ENCODE data around the gene TBCK. TPM values are rescaled to one million over a fixed set of nuclear protein-coding genes. Genes with fewer than 3 reads are reported as not detected.

The TBCK gene
- total RNA-seq, 1 experiment from 2014 or later: 25.5 TPM

- H3K9me3 ChIP-seq (ENCODE audit: low read depth, low read length, poor library complexity, severe bottlenecking): no peaks in the 10 kb centered on the region
- TF ChIP-seq CTCF (conservative IDR thresholded peaks at IDR 0.05; ENCODE audit: low read depth, low read length) (peak; percentile 72), EZH2 (IDR thresholded peaks at IDR 0.05; ENCODE audit: borderline replicate concordance, low read depth, low read length, poor library complexity, severe bottlenecking) (no peak)
- peaks cover 13% of the 10 kb centered on the region for H3K4me1 ChIP-seq (ENCODE audit: insufficient read depth, low read length, poor library complexity, severe bottlenecking)
- H3K27me3 ChIP-seq (replicated peaks; ENCODE audit: insufficient read depth, low read depth, low read length, poor library complexity): no peaks in the 10 kb centered on the region
- CTCF ChIA-PET: interaction anchor here (0.6 to 1.2 kb wide), 5 partner anchors 62 to 768 kb away, joined by 3 to 4 read pairs (median 4); no protein-coding TSS in a partner anchor
- H3K4me3 ChIP-seq (ENCODE audit: low read depth, low read length, poor library complexity, severe bottlenecking): no peak overlapping the region
- intact Hi-C loops (cut with micrococcal nuclease; ENCODE audit: unreplicated experiment): loop anchor here (2.0 to 10.0 kb wide), 5 partner anchors 101 to 1111 kb away; partner anchors contain the start of gene GIMD1
- POLR2A ChIA-PET (ENCODE audit: low non-redundant PET): interaction anchor here (0.5 to 0.6 kb wide), 2 partner anchors 10 to 65 kb away, joined by 3 read pairs; no protein-coding TSS in a partner anchor
- peak; percentile 79 for DNase-seq (ENCODE audit: low spot score)
- no peak overlapping the region for H3K27ac ChIP-seq (ENCODE audit: low read depth, low read length, poor library complexity, severe bottlenecking)
- H3K36me3 ChIP-seq (ENCODE audit: insufficient read depth, low read length, poor library complexity, severe bottlenecking): no peaks in the 10 kb centered on the region
- no TSS peak for BruUV-seq (replicated peaks)
Observed at GRCh38 chr4:106266201-106266600, 49.8 kb downstream of the TBCK start.

- BruUV-seq (replicated peaks): no TSS peak
- no peaks in the 10 kb centered on the region for H3K36me3 ChIP-seq (ENCODE audit: insufficient read depth, low read length, poor library complexity, severe bottlenecking)
- ChIA-PET CTCF (no interaction called here), POLR2A (ENCODE audit: low non-redundant PET) (no interaction called here)
- TF ChIP-seq EZH2 (IDR thresholded peaks at IDR 0.05; ENCODE audit: borderline replicate concordance, low read depth, low read length, poor library complexity, severe bottlenecking) (no peak), CTCF (conservative IDR thresholded peaks at IDR 0.05; ENCODE audit: low read depth, low read length) (no peak)
- intact Hi-C loops (cut with micrococcal nuclease; ENCODE audit: unreplicated experiment): loop anchor here (10.0 kb wide), 1 partner anchor 550 kb away; no protein-coding TSS in a partner anchor
- H3K9me3 ChIP-seq (ENCODE audit: low read depth, low read length, poor library complexity, severe bottlenecking): no peaks in the 10 kb centered on the region
- no peak overlapping the region for H3K4me3 ChIP-seq (ENCODE audit: low read depth, low read length, poor library complexity, severe bottlenecking)
- H3K4me1 ChIP-seq (ENCODE audit: insufficient read depth, low read length, poor library complexity, severe bottlenecking): peaks cover 15% of the 10 kb centered on the region
- no peak overlapping the region for H3K27ac ChIP-seq (ENCODE audit: low read depth, low read length, poor library complexity, severe bottlenecking)
- no peaks in the 10 kb centered on the region for H3K27me3 ChIP-seq (replicated peaks; ENCODE audit: insufficient read depth, low read depth, low read length, poor library complexity)
- peak; percentile 39 for DNase-seq (ENCODE audit: low spot score)
Observed at GRCh38 chr4:106264331-106264728, 51.7 kb downstream of the TBCK start.

GRCh38 chr4:106263594-106264330 is 52.2 kb downstream of the TBCK start:
- peaks cover 15% of the 10 kb centered on the region for H3K4me1 ChIP-seq (ENCODE audit: insufficient read depth, low read length, poor library complexity, severe bottlenecking)
- H3K27ac ChIP-seq (ENCODE audit: low read depth, low read length, poor library complexity, severe bottlenecking): no peak overlapping the region
- POLR2A ChIA-PET (ENCODE audit: low non-redundant PET): no interaction called here
- intact Hi-C loops (cut with micrococcal nuclease; ENCODE audit: unreplicated experiment): loop anchor here (10.0 kb wide), 1 partner anchor 551 kb away; no protein-coding TSS in a partner anchor
- no peaks in the 10 kb centered on the region for H3K9me3 ChIP-seq (ENCODE audit: low read depth, low read length, poor library complexity, severe bottlenecking)
- no peak overlapping the region for H3K4me3 ChIP-seq (ENCODE audit: low read depth, low read length, poor library complexity, severe bottlenecking)
- TF ChIP-seq EZH2 (IDR thresholded peaks at IDR 0.05; ENCODE audit: borderline replicate concordance, low read depth, low read length, poor library complexity, severe bottlenecking) (no peak), CTCF (conservative IDR thresholded peaks at IDR 0.05; ENCODE audit: low read depth, low read length) (no peak)
- CTCF ChIA-PET: no interaction called here
- no peaks in the 10 kb centered on the region for H3K27me3 ChIP-seq (replicated peaks; ENCODE audit: insufficient read depth, low read depth, low read length, poor library complexity)
- H3K36me3 ChIP-seq (ENCODE audit: insufficient read depth, low read length, poor library complexity, severe bottlenecking): no peaks in the 10 kb centered on the region
- no TSS peak for BruUV-seq (replicated peaks)
- no peak for DNase-seq (ENCODE audit: low spot score)

Data from A673 (cell line).